ENCODE data around the gene PTPRG. TPM values are rescaled to one million over a fixed set of nuclear protein-coding genes. Genes with fewer than 3 reads are reported as not detected.

The PTPRG gene
- total RNA-seq, 4 donors from 2014 or later = 21.1 to 54.2 (median 30.6) TPM

- no peaks in the 10 kb centered on the region for H3K27me3 ChIP-seq
- no peak for ATAC-seq
- in situ Hi-C loops (cut with MboI; ENCODE audit: low sequenced_read_pairs in 4 of 4) (loop anchor here (10.0 to 25.0 kb wide), 4 partner anchors 267 to 615 kb away; no protein-coding TSS in a partner anchor), intact Hi-C loops (cut with DNase I; ENCODE audit: low total_unique reads) (no loop called here)
- TF ChIP-seq POLR2A (IDR thresholded peaks at IDR 0.05) (no peak), CTCF (IDR thresholded peaks at IDR 0.05 in 4 of 5, conservative IDR thresholded peaks at IDR 0.05 in 1 of 5) (no peak)
- no peak overlapping the region for H3K4me3 ChIP-seq
- H3K9me3 ChIP-seq = no peaks in the 10 kb centered on the region
- no peak for DNase-seq
- no peaks in the 10 kb centered on the region for H3K36me3 ChIP-seq
- H3K27ac ChIP-seq = no peak overlapping the region
- H3K4me1 ChIP-seq = peaks cover 8 to 33% of the 10 kb centered on the region in 2 donors
These were observed 8.6 kb downstream of the PTPRG start for GRCh38 chr3:61569856-61570580.

GRCh38 chr3:61570813-61571212 lies 9.4 kb downstream of the PTPRG start:
- Histone ChIP-seq H3K9me3 (no peaks in the 10 kb centered on the region), H3K4me3 (no peak overlapping the region), H3K27ac (peak overlapping the region in 2 of 4 donors; percentile 14 to 39), H3K27me3 (no peaks in the 10 kb centered on the region), H3K4me1 (peaks cover 7 to 33% of the 10 kb centered on the region in 2 donors), H3K36me3 (no peaks in the 10 kb centered on the region)
- TF ChIP-seq POLR2A (IDR thresholded peaks at IDR 0.05) (no peak), CTCF (IDR thresholded peaks at IDR 0.05 in 4 of 5, conservative IDR thresholded peaks at IDR 0.05 in 1 of 5) (no peak)
- in situ Hi-C loops (cut with MboI; ENCODE audit: low sequenced_read_pairs in 4 of 4) = loop anchor here (25.0 kb wide), 3 partner anchors 266 to 366 kb away; no protein-coding TSS in a partner anchor
- ATAC-seq (no peak), DNase-seq (no peak)
- intact Hi-C loops (cut with DNase I; ENCODE audit: low total_unique reads) = no loop called here

- in situ Hi-C loops (cut with MboI; ENCODE audit: low sequenced_read_pairs in 4 of 4) (loop anchor here (25.0 kb wide), 3 partner anchors 266 to 366 kb away; no protein-coding TSS in a partner anchor), intact Hi-C loops (cut with DNase I; ENCODE audit: low total_unique reads) (no loop called here)
- Histone ChIP-seq H3K9me3 (no peaks in the 10 kb centered on the region), H3K4me3 (no peak overlapping the region), H3K27ac (peak overlapping the region in 2 of 4 donors; percentile 14 to 39), H3K27me3 (no peaks in the 10 kb centered on the region), H3K36me3 (no peaks in the 10 kb centered on the region), H3K4me1 (peaks cover 15 to 36% of the 10 kb centered on the region in 2 donors)
- no peak for TF ChIP-seq CTCF (IDR thresholded peaks at IDR 0.05 in 4 of 5, conservative IDR thresholded peaks at IDR 0.05 in 1 of 5)
- TF ChIP-seq POLR2A (IDR thresholded peaks at IDR 0.05) = no peak
- DNase-seq (peak in 1 of 2 donors; percentile 53), ATAC-seq (peak; percentile 49 to 52)
These were observed 10.4 kb downstream of the PTPRG start for GRCh38 chr3:61571516-61572336.

GRCh38 chr3:61572879-61573278 lies 11.5 kb downstream of the PTPRG start:
- H3K36me3 ChIP-seq = no peaks in the 10 kb centered on the region
- in situ Hi-C loops (cut with MboI; ENCODE audit: low sequenced_read_pairs in 4 of 4) (loop anchor here (25.0 kb wide), 3 partner anchors 264 to 364 kb away; no protein-coding TSS in a partner anchor), intact Hi-C loops (cut with DNase I; ENCODE audit: low total_unique reads) (no loop called here)
- no peak for DNase-seq
- H3K9me3 ChIP-seq = no peaks in the 10 kb centered on the region
- no peak for TF ChIP-seq POLR2A (IDR thresholded peaks at IDR 0.05)
- TF ChIP-seq CTCF (IDR thresholded peaks at IDR 0.05 in 4 of 5, conservative IDR thresholded peaks at IDR 0.05 in 1 of 5) = no peak
- no peak for ATAC-seq
- H3K4me3 ChIP-seq = no peak overlapping the region
- H3K4me1 ChIP-seq = peaks cover 15 to 34% of the 10 kb centered on the region in 2 donors
- H3K27me3 ChIP-seq = no peaks in the 10 kb centered on the region
- no peak overlapping the region for H3K27ac ChIP-seq
